HG03439 (cell line): ENCODE results near the gene MAMSTR.

Experiments used
- ATAC-seq: cut with Tn5 transposase; IDR thresholded peaks from one replicate; pipeline ENCODE4 v1.9.1; 2021; ENCODE audit warnings: mild to moderate bottlenecking, moderate library complexity; ENCODE audit not compliant: unreplicated experiment

MAMSTR gene

DNA sequence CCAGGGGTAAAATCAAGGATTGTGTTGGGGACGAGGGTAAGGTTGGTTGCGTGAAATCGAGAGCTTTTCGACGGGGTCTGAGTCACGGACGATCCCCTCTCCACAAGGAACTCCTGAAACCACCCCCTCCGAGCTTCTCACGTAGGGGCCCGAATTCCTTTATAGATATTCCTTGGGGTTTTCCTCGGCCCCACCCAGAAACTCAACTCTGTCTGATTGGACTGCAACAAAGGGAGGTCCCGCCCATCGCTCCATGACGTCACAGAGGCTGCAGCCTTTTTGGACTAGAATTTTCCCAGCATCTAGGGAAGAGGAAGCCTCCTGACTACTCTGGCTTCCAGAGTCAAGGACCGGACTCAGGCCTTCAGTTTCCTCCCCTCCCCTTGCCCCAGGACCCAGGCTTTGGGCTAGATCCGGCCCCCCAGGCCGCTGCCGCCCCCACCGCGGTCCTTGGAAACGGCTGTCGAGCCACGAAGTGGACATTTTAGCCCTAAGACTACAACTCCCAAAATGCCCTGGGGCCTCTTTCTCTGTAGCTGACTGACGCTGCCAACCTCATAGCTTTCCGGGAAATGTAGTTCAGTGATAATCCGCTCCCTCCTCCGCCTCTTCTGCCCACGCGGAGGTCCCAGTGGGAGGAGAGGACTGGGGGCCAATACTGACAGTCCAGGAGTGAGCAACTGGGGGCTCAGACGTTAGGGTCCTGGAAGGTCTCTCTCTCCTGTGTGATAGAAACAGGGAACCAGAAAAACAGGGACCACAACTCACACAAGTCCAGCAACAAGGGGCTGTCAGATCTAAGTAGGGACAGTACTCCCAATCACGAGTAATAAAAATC, 27.4 kb upstream of the MAMSTR start, which contains the start of gene IZUMO1:
Gene IZUMO1 (minus strand): TSS at position 172 of the 838 bp plus-strand sequence. CDS start 1,050 bp downstream, outside the sequence.
- ATAC-seq: no peak

DNA sequence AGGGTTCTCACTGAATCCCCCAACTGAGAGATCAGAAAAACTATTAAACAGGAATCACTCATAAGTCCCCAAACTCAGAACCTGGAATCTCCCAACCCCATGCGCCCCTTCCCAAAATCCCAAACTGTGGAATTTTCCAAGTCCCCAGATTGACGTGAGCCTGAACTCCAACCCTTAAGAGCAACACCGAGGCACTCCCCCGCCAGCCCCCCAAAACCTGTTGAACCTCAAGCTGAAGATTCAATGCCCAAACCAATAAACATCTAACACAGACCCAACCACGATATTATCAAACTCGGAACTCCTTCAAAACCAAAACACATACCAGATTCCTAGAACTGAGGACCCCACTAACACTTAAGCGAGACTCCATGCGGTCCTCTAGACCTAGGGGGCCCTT, 26.6 kb upstream of the MAMSTR start:
- no peak for ATAC-seq

DNA sequence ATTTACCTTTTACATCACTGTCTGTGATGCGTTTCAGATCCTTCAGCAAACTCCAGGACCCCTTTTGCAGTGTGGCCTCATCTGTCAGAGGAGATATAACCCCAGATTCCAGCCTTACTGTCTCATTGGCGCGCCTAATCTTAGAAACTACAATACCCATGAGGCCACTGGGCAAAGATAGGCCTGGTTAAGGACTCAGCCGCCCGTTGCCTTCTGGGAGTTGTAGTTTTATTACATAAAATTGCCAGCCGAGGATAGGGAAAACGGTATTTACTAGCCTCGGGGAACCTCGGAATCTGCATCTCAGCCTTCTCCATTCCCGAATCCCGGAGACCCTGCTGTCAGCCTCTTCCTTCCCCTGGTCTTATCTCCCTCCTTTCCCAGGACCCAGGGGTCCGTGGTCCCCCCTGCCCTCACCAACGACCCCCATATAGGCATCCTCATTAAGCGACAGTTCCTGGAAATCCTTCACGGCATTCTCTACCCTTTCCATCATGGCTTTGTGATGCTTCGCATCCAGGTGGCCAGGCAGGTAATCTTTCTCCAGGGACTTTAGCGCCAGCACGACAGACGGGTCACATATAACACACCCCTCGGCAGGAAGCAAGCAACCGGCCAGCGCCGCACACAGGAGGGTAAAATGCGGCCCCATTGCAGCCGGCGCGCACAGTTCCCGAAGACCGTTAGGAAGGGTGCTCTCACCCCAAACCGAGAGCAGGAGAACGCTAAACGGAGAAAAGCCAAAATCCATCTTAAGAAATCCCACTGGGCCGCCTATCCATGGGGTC, 25.9 kb upstream of the MAMSTR start:
- no peak for ATAC-seq

DNA sequence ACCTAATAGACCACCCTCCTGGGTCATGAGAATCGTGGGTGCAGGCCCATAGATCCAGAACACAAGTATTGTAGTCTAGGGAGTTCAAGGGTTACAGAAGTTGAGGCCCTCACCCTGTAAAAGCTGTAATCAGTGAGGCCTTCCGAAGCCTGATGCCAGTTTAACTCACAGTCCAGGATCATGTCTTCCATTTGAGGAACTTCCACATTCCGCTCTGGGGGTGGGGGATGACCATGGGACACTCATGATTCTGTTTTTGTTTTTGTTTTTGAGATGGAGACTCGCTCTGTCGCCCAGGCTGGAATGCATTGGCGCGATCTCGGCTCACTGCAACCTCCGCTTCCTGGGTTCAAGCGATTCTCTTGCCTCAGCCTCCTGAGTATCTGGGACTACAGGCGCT, 22.6 kb upstream of the MAMSTR start:
- ATAC-seq: no peak

DNA sequence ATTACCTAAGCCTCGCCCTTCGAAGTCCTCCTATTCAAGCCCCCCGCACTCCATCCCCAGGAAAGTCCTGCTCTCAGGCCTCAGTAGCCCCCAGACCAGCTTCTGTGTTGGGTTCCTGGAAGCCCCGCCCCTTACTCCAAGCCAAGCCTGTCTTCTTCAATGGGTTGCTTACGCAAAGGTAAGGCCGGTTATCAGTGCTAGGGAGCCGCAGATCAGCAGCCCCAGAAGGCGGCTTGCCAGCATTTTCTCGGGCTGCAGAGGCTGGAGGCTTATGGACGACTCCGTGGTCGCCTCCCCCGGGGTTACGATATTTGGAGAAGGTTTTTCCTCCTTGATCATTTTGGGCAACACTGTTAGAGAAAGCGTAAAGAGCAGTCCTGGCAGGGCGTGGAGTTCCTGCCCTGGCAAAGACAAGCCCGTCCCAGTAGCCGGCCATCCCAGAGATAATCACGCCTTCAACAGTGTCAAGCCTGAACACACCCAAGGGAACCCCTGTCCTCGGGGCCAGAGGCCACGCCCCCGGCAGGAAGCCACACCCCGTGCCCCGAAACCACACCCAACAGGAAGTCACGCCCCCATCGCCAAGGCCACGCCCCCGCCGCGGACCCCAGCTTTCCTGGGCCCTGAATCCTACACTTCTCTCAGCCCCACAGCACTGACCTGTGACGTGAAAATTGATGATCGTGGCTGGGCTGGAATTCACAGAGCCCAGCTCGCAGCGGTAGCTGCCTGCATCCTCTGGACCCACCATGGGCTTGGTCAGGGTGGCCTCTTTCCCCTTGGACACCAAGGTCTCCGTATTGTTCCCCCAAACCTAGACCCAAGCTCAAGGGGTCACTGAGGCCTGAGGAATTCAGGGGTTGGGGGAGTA, 21.8 kb upstream of the MAMSTR start:
- no peak for ATAC-seq

DNA sequence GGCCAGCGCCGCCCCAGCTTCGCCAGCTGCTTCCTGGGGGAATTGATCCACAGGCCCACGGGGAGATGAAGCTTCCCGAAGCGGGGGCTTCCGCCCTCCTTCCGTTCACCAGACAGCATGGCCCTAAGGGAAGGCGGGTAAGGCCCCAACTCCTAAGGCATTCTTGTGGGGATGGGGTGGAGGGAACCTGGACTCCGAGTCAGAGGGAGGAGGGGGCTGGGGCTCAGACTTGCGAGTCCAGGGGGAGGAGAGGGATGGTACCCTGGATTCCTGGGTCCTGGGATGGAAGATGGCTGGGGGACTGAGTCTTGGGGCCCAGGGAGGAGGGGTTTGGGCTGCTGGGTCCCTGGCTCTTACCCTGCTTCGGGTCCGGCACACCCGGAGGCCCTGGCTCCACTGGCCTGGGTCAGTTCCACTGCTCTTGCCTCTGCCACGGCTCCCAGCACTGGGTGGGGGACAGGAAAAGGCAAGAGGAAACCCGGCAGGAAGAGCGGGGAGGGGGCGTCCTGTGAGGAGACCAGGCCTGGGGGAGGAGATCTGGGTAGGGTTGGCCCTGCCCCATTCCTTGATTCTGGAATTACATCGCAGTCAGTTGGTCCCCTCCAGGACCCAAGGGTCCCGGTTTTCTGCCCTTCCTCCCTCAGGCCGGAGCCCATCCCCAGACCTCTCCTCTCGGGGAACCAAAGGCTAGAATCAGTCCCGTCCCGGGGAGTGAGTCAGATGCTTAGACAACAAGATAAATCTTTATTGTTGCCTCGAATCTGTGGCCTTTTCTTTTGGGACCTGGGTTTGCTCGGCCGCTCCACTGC, 20.8 kb upstream of the MAMSTR start, which contains the start of gene RASIP1:
Gene RASIP1 (minus strand): TSS at position 447 of the 809 bp plus-strand sequence. CDS start 328 bp downstream, at position 119.
- no peak for ATAC-seq

DNA sequence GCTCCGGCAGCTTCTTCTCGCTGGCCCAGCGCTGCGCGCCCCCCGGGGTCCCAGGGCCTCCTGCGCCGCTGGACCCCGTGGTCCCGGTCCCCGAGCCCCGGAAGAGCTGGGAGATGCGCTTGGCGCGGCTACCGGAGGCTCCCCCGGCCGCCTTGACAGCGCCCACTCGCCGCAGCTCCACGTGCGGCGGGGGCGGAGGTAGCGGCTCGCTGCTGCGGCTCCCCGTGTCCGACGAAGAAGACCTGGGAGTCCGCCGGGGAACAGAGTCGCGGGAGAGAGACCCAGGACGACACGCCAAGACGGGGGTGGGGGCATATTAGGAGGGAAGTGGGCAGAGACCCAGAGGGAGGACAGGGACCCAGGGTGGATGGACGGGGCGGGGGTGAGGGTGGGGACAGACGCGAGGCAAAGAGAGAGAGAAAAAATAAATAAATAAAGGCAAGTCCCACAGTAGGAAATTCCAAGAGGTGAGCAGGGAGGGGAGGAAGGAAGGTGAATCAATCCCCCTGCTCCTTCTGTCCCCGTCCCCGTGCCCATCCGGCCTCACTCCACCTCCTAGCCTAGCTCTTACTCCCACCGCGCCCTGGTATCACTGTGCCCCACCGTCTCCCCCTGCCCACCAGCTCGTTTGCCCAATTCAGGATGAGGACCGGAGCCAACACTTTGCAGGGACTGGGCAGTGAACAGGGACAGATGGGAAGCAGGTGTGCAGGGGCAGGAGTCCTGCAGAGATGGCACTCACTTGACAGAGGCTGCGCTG, 20.1 kb upstream of the MAMSTR start:
- ATAC-seq: no peak

DNA sequence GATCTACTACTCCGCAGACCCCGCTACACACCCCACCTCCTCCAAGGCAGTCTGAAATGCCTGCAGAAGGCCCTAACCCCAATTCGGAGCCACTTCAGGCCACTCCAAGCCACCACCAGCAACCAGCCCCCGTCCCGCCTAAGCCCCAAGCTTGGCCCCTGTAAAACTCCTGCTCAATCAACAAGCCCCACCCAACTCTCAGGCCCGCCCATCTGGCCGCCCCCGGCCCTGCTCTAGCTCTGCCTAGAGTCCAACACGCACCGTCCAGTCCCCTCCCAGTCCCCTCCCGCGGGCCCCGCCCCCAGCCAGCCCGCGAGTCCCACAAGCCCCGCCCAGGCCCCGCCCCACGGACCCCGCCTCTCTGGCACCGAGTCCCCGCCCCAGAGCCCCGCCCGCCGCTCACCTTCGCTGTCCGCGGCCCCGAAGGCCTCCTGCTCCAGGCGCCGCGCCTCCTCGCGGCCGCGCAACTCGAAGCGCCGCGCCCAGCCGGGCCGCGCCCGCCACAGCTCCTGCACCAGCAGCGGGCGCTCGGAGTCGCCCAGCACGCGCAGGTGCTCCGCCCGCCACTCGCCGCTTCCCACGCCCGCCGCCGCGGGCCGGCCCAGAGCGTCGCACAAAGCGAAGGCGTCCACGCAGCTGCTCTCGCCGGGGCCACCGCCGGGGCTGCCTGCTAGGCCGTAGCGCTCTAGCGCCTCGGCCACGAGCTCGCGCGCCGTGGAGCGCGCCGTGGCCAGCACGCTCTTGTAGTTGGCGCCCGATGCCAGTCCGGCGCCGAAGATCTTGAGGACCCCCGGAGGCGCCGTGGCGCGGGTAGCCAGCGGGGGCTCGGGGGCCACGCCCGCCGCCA, 19.3 kb upstream of the MAMSTR start:
- ATAC-seq: peak; percentile 82

DNA sequence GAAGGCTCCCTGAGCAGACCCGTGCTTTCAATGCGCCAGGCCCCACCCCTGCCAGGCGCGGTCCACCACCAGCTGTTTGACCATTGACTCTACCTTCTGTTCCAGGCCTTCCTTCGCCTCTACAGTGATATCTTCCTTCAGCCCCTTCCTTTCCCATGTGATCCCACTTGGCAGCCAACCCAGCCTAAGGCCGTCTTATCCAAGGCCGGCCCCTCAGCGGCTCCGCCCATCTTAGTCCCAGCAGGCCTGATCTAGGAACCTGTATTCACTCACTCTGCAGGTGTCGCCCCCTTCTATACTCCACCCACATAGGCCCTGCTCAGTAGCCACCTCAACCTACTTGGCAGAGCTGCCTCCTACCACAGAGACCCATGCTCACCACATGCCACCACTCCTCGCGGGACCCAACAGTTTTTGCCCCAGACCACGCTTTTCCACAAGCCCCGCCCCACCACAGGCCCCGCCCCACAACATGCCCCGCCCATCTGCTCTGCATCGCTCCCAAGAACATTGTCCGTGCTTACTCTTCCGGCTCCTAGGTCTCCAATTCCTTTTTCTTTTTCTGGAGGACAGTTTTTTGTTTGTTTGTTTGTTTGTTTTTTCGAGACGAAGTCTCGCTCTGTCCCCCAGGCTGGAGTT, 18.0 kb upstream of the MAMSTR start:
- no peak for ATAC-seq

DNA sequence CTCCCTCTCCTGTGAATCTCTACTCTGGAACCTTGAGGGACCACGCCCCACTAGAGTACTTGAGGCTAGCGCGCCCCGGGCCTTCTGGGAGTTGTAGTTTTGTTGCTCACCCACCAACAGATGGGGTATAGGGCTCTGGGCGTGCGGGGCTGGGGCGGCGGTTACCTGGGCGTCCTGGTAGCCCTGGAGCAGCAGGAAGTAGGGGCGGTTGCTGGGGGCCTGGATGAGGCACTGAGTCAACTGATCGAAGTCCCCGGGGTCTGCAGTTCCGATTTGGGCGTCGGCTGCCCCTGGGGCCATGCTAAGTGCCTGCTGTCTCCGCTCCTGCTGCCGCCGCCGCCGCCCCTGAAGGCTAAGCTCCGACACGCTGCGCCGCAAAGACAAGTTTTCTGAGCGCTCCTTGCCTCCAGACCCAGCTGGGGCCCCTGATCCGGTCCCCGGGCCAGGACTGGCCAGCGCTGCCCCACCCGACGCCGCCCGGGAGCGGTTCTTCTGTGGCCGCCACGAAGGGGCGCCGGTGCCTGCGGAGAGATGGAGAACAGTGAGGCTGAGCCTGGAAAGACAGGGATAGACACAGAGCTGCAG, 15.6 kb upstream of the MAMSTR start:
- ATAC-seq: no peak

DNA sequence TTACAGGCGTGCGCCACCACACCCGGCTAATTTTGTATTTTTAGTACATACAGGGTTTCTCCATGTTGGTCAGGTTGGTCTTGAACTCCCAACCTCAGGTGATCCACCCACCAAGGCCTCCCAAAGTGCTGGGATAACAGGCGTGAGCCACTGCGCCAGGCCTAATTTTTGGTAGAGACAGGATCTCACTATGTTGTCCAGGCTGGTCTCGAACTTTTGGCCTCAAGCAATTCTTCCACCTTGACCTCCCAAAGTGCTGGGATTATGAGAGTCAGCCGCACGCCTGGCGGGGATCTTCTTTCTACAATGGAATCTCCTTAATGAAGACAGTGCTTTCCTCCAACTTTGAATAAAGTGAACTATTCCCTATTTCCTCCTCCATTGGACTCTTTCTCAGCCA, 15.1 kb upstream of the MAMSTR start:
- ATAC-seq: no peak

DNA sequence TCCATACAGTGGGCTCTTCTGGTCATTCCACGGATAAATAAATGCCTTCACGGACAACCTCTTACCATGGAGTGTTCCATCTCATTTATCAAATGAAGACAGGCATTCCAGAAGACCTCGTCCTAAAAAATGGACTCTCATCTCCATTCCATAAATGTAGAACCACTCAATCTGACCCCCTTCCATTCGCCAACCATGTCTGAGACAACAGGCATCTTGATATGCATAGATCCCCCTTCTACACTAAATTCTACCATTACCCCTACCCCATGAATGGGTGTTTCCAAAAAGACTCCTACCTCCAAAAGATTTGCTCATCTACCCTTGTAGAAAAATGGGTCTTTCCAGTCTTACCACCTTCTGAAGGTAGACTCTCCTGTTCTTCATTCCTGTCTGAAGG, 11.9 kb upstream of the MAMSTR start:
- ATAC-seq: no peak

DNA sequence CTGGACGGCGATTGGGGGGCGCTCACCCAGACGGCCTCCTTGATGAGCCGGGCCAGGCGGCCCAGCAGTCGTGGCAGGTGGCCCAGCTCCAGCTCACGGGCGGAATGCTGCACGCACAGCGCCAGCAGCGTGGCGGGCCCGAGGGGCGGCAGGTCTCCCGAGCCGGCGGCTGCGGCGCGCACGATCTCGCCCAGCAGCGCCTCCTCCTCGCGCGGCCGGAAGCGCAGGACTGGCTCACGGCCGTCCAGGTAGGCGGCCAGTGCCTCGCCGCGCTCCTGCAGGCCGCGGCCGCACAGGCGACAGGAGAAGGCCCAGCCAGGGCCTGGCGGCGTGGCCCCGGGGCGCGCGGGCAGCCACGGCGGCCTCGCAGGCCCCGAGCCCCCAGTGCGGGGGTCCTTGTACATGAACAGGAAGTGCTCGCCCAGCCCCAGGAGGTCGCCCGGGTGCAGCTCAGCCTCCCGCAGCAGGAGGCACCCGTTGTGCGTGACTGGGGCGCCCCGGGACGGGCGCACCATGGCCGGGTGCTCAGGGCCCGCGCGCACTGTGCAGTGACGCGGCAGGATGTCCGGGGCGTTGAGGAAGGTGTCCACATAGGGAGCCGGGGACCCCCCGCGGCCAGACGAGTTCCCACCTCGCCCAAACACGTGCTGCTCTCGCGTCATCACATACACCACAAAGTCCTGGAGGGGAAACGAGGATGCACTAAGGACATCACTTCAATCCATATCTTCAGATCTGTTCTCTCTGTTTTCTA, 9.6 kb upstream of the MAMSTR start:
- ATAC-seq: no peak

DNA sequence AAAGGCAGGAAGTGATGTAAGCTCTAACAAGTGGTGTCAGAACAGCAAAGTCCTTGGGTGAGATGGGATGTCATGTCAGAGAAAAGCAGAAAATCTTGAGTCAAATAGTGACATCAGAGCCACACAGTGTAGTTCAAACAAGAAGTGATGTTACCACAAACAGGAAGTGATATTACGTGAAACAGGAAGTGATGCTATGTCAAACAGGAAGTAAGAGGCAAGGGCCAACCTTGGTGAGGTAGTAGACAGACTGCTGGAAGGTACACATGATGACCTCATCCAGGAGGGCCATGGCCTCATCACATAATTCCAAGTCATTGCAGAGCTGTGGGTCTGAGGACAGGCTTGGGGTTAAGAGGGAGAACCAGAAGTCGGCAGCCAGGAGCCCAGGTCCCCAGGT, 7.0 kb upstream of the MAMSTR start:
- no peak for ATAC-seq

DNA sequence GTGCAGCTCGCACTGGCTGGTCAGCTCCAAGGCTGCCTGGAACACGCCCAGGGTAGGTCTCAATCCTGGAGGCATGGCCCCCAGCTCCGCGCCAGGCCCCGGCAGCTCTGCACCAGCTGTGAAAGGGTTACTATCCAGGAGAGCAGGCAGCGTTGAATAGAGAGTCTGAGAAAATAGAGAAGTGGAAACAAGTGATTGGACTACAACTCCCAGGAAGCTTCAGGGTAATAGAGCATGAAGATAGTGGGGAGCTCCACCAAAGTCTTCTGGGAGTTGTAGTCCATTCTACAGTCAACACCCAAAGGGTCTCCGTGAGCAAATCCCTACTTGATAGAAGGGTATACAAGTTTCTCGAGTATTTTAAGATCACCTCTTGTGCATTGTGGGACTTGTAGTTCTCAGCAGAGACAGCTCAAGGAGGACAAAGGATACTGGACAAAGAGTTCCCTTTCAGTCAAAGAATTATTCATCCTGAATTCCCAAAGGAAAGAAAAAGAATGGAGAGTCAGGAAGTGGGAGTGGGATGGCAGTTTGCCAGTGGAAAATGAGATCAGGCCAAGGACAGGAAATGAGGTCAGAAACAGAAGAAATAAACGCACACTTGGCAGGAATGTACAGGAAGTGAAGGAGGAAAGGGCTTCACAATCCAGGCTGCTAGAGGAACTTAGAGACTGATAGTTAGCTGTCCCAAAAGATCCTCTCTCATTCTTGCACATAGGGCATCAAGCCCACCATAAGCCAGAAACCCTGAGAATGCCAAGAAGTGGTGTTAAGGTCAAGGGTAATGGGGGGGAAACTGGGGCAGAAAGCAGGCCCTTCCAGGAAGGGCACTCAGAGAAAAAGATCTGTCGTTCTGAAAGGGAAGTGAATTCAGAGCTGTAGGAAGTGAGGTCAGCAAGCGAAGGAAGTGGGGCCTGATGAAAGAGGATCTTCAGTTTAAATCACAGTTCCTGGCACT, 5.5 kb upstream of the MAMSTR start:
- no peak for ATAC-seq

DNA sequence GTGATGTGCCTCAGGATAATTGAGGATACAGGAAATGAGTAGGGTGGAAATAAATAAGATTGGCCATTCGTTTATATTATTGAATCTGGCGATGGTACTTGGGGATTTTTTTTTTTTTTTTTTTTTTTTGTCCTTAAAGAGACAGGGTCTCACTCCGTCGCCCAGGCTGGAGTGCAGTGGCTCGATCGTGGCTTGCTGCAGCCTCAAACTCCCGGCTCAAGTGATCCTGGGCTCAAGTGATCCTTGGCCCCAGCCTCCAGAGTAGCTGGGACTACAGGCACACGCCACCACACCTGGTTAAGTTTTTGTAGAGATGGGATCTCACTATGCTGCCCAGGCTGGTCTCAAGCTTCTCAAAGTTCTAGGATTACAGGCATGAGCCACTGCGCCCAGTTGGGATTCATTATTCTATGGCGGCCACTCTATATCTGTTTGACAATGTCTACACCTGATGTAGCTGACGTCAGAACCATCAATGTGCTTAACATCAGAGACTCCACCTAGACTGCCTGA, 2.7 kb upstream of the MAMSTR start:
- ATAC-seq: no peak
